GM21381 (cell line): ENCODE results near the gene FLNB.

Experiments
- ATAC-seq: cut with Tn5 transposase; IDR thresholded peaks from one replicate; pipeline ENCODE4 v1.9.1; 2021; ENCODE audit warnings: mild to moderate bottlenecking, moderate library complexity; ENCODE audit not compliant: unreplicated experiment

The FLNB gene

DNA sequence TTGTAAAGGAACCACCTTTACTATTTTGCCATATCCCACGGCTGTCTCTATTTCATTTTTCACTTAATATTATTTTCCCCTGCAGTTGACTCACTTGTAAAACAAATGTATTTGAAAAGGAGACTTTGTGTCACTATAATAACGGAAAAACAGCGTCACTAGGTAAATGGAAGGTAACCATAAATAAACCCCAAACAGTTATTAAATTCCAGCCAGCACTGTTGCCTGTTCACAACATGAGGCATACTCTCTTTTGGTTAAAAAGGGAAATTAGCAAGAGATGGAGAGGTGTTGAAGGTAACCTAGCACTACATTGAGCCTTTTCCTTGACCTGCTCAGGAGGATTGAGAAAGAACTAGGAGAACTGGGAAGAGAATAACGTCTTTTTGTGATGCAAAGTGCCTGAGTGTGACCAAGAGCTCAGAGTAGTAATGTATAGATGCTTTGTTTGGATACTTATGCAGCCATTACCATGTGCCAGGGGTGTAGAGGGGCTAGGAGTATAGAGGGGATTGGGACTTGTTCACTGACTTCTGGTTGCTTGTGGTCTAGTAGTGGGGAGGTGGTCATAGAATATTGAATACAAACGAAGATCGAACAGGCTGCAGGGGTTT is 19.6 kb downstream of the FLNB start:
- no peak for ATAC-seq

DNA sequence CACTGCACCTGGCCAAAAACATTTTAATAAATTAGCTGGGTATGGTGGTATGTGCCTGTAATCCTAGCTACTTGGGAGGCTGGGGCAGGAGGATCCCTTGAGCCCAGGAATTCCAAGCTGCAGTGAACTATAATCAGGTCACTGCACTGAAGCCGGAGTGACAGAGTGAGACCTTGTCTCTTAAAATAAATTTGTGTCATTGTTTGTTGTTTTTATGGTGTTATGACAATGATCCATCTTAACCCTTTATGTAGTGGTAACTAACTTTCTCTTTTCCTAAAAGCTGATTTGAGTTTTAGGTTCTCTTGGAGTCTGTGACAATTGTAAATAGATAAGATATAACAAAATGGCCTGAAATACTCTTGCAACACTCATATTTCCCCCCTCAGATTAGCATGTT is 20.7 kb downstream of the FLNB start:
- ATAC-seq, result no peak

DNA sequence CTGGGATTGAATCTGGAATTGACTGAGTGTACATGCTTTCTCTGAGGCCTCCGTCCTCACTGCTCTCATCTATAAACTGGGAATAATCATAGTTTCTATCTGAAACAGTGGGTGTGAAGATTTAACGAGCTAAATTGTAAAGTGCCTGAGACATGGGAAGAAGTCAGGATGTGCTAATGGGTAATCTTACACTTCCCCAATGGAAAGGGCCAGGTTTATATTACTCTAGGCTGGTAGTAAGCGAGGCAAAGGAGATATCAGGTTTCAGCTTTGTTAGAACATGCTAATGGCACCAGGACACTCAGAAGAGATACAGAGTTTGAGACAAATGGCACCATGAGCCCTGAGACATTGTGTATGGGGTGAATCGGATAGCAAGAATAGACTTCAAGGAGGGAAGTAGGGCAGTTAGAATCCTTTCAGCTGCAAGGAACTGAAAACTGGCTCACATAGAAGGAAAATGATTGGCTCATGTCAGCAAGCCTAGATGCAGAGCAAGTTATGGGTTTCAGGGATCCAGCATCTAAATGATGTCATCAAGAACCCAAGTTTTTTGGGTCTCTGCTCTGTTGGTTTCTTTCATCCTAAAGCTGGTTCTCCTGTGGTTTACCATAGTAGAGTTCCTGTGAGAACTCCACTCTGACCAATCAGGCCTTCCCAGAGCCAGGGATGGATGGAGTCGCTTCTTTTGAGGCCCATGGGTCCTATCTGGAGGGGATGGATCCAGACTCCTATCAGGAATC is 21.8 kb downstream of the FLNB start:
- ATAC-seq, result no peak

DNA sequence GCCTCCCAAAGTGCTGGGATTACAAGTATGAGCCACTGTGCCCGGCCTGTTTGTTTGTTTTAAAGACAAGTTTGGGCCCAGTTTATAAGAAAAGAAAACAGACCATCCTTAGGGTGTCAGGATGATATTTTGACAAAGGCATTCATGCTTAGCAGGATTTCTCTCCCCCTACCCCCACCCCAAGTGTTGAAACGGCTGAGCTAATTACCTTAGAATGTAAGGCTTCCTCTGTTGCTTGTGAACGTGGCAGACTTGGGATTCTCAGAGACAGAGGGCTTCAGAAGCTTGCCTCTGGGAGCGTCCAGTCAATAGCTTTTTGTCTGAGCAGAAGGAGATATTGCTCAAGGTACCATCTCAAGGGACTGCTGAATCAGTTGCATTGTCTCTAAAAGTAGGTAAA is 24.0 kb downstream of the FLNB start:
- no peak for ATAC-seq

DNA sequence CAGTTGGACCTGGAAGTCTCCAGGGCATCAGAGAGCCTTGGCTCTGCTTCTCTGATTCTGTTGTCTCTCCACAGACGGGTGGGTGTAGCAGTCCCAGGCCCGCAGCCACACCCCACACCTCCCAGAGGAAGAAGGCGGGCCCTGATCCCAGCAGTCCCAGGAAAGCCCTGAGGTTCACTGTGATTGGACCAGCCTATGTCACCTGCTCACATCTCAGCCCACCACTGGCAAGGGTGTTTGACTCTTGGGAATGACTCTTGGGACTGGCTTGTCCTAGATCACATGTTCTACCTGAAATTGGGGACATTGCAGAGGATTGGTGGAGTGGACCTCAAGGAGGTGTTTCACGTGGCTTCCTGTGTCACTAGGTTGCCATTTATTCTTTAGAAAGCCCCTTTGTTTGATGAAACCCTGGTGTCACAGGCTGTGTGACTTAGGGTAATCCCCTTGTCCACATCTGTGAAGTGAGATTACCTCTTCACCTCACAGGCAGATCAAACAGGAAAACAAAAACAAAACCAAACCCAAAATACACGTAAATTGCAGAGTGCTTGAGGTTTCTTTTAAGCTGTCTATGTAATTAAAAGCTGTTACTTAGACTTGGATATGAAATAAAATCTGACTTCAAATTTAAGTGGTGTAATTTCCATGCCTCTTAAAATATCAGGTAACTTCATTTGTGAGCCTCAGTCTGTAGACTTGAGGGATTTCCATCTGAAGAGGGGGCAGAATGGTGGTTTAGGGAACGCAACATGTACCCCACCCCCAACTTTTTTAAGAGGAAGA is 26.7 kb downstream of the FLNB start:
- peak; percentile 96 for ATAC-seq

DNA sequence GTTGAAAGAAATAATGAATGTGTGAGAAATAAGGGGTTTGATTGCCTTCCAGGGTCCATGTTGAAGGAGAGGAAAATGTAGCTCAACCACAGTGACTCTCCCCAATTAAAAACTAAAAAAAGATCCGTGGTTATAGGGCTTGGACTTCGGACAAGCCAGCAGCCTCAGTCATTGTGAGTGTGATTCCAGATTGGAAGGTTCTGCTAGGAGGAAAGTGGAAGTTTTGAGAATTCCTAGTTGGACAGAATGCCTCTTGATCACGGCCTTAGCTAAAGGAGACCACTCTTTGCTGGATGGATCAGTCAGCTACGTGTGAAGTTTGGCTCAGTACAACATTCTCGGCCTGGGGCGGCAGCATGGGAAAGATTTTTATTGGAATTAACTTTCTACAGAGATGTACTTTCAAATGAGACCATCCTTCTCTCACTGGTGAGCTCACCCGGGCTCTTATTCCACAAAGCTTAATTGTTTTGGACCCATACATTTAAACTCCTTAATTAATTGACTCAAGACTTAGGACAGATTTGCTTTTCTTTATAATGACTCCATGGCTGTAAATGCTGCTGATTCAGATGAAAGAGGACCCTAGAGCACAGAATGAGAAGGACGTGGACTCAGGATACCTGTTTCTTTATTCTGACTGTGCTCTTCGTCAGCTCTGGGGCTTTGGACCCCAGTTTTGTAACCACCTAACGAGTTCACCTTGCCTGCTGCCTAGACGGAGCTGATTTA is 27.5 kb downstream of the FLNB start:
- no peak for ATAC-seq

DNA sequence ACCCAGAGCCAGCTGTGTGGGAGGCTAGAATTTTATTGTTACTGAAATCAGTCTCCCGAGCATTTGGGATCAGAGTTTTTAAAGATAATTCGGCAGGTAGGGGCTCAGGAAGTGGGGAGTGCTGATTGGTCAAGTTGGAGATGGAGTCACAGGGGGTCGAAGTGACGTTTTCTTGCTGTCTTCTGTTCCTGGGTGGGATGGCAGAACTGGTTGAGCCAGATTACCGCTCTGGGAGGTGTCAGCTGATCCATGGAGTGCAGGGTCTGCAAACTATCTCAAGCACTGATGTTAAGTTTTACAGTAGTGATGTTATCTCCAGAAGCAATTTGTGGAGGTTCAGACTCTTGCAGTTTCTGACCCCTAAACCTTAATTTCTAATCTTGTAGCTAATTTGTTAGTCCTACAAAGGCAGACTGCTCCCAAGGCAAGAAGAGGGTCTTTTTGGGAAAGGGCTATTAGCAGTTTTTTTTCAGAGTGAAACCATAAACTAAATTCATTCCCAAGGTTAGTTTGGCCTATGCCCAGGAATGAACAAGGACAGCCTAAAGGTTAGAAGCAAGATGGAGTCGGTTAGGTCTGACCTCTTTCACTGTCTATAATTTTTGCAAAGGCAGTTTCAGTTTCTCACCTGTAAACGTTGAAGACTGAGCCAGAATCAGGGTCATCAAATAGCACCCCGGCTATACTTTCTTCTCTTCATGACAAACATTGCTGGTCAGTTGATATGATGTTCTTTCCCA is 28.2 kb downstream of the FLNB start:
- no peak for ATAC-seq

DNA sequence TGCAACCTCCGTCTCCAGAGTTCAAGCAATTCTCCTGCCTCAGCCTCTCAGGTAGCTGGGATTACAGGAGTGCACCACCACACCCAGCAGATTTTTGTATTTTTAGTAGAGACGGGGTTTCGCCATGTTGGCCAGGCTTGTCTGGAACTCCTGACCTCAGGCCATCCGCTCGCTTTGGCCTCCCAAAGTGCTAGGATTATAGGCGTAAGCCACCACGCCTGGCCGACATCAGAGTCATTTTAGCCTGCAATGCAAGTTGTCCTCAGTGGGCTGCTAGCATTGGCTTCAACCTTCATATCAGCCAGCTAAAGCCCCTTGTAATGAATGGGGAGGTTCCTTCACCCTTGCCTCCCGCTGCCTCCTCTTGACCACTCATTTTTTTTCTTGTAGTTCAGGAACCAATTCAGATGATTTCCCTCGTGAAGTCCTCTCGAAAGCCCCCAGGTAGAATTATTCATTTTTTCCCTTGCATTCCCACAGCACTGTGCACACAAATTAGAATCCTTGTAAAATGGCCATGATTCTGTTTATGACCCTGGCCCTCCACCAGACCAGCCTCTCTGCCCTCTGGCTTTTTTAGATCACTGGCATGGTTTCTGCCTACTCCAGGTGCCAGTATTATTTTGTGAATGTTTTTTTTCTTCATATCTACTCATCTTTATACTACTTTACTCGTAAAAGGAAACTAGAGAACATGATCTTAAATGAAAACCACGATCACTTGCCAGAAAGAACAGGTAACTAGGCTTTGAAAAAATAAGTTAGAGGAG is 29.1 kb downstream of the FLNB start:
- no peak for ATAC-seq

DNA sequence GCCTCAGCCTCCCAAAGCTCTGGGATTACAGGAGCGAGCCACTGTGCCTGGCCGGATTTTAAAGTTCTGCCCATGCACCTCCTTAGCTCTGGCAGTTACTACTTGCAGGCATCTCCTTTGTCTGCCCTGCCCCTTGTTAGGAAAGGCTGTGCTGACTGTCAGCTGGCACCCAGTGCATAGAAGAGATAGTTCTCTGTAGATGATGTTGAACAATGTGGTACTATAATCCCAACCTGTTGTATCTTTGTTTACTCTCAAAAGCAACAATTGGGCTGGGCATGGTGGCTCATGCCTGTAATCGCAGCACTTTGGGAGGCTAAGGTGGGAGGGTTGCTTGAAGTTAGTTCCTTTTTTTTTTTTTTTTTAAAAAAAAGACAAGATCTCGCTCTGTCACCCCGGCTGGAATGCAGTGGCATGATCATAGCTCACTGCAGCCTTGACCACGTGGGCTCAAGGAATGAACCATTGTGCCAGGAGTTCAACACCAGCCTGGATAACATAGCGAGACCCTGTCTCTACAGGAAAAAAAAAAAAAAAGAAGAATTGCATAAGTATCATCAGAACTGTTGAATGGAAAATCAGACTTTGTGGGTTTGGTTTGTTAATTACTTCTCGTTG is 30.6 kb downstream of the FLNB start:
- no peak for ATAC-seq

DNA sequence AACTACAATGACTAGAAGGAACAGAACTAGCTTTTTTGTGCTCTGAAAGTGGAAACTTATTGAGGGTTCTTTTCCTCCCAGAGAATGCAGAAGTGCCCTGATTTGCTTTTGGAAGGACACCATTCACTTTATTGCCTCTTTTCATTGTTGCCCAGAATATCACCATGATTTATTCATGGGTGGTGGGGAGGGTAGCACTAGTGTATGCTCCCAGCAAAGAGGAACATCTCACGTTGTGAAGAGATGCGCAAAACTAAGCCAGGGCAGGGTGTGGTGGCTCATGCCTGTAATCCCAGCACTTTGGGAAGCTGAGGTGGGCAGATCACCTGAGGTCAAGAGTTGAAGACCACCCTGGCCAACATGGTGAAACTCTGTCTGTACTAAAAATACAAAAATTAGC is 31.4 kb downstream of the FLNB start:
- ATAC-seq, result no peak

DNA sequence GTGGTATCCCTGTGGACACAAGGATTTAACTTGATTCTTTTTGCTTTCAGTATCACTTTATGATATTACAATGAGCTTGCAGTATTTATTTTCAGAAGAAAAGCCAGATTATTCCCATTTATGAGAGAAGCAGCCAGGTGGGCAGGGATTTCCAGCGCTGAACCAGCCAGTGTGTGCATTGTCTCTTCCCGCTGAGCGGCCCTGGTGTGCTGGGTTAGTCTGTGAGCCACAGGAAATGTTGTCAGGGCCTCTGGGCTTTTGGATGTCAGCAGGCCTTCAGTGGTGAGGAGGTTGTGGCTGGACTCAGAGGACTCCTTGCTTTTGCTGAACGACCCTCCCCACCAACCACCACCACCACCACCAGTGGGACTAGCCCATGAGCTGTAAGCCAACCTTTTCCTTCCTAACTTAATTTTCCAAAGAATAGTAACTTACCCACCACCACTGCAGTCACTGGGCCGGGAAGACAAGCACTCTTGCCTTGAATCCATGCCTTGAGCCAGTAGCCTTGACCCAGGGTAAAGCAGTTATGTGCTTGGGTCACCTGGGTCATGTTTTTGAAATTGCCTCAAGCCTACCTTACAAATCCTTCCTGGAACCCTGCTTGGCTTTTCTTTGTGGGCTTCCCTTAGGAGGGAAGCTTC is 33.1 kb downstream of the FLNB start:
- ATAC-seq, result no peak

DNA sequence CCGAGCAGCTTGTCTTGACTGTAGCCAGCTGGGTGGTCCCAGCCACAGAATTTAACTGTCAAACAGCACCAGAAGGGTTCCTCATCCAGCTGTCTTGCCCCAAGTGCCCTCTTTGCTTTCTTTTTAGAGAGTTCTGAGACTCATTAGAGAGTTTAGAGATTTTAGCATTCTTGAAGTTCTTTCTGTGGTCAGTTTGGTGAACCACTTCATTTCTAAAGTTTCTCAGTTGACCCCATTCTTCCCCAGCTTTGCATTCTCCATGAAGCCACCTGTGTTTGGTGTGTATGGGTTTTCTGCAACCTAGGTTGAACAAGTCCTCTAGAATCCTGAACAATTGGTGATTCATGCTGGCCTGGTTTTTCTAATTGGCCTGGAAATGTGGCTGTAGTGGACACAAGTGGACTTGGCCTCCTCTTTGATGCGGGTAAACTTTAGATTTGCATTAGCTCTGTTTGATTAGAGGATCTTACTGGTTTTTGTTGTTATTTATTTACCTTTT is 33.7 kb downstream of the FLNB start:
- ATAC-seq, result peak; percentile 86

DNA sequence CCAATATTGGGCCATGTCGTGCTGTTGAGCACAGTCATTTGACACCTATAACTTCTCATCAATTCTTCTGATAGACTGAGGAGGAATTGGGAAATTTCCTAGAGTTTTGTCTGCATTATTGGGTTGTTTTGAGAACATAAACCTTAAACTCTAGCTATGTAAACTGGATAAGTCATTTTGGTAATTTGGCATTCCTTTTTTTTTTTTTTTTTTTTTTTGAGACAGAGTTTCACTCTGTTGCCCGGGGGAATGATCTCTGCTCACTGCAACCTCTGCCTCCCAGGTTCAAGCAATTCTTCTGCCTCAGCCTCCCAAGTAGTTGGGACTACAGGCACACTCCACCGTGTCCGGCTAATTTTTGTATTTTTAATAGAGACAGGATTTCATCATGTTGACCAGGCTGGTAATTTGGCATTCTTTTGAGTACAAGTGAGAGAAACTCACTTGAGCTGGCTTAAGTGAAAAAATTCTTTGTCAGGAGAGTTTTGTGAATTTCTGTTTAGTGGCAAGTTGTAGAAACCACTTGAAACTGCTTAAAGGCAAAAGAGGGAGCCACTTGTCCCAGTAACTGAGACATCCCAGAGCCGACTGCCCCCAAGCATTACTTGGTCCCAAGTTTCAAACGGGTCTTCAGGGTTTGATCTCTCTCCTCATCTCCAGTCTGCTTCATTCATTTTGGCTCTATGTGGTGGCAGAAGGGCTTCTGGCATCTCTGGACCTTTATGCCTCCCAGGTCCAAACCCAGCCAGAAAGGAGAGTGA is 34.9 kb downstream of the FLNB start:
- ATAC-seq, result no peak

DNA sequence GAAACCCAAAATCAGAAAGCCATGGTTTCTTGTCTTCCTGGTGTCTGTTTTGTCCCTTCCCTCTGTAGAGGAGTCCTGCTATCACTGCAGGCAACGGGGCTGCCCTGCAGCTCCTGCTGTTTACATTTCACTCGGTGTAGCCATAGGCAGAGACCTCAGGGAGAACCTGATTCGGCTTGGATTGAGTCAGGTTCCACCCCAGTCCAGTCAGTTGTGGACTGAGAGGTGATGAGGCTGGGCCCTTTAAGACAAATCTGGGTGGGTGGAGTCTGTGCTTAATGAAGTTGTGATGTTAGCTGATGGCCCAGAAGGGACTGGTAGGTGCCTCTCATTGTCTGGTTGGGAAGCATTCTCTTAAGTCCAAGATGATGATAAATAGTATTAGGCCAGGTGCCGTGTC is 35.7 kb downstream of the FLNB start:
- ATAC-seq, result no peak

DNA sequence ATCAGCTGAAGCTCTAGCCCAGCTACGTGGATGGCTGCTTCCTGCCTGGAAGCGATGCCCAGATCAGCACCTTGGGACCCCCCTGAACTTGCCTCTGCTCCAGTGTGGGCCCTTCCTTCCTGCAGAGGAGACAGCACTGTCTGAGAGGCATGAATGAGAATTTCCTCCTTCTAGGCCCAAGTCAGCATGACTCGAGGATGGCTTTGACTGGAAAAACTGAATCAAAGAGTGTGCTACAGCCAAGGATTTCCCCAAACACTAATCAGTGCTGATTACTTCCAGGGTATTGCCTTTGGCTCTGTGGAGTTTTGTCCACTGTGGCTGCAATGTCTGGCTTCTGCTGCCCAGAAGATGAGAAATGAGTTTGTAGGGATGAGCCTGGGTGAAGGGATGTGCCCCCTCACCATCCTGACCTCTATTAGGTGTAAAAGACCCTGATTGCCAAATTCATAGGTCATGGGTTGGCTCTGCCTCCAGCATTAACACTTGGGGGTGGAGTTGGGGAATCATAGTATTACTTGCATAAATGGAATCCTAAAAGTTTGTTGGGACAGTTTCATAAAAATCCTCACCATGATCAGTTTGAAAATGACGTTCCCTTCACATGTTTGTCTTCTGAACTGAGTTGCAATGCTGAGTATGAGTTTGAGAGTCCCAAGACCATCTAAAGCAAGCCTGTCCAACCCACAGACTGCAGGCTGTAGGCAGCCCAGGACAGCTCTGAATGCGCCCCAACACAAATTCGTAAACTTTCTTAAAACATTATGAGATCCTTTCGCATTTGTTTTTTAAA is 36.7 kb downstream of the FLNB start:
- no peak for ATAC-seq

DNA sequence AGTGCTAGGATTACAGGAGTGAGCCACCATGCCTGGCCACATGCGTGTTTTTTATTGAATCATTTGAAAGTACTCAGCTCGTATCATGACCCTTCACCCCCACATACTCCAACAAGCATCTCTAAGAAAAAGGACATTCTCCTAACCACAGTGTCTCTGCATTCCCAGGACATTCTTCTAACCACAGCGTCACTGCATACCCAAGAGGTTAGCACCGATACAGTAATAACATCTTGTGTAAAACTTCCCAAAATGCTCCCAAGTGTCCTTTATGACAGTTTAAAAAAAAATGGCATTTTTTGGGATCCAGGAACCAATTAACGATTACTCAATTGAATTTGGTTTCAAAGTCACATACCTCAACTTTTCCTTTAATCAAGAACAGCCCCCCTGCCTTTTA is 39.6 kb downstream of the FLNB start:
- no peak for ATAC-seq

DNA sequence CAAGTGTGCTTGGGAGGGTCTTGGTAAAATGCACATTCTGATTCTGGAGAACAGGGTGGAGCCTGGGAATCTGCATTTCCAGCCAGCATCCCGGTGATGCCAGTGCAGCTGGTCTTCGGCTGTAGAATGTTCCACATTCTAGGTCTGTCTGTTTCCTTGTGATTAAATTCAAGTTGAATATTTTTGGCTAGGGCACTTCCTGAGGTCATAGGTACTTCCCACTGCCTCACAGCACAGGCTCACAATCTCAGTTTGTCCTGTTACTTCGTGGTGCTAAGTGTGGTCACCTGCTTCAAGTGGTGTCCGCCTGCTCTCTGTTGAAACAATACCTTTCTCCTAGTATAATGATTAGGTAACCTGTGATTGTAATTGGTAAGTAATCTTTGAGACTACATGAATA is 40.1 kb downstream of the FLNB start:
- ATAC-seq, result no peak
